Measurements from ENCODE around the gene GABRB1. TPM values are rescaled to one million over a fixed set of nuclear protein-coding genes. Genes with fewer than 3 reads are reported as not detected.

Gene GABRB1
- total and polyA plus RNA-seq, 8 donors, result 0.16 TPM; not detected in 7

DNA sequence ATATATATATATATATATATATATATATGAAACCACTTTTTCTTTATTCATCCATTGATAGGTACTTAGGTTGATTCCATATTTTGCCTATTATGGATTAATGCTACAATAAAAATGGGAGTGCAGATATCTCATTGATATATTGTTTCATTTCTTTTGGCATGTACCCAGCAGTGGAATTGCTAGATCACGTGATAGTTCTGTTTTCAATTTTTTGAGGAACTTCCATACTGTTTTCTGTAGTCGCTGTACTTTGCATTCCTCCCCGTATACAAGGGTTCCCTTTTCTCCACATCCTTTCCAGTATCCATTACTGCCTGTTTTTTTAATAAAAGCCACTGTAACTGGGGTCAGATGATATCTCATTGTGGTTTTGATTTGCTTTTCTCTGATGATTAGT lies 124.6 kb downstream of the GABRB1 start:
- 66 to 77% methylated on average over 3 of the region's 3 CpGs for WGBS, 2 donors
- DNase-seq, result no peak
- TF ChIP-seq, protein P1, sequence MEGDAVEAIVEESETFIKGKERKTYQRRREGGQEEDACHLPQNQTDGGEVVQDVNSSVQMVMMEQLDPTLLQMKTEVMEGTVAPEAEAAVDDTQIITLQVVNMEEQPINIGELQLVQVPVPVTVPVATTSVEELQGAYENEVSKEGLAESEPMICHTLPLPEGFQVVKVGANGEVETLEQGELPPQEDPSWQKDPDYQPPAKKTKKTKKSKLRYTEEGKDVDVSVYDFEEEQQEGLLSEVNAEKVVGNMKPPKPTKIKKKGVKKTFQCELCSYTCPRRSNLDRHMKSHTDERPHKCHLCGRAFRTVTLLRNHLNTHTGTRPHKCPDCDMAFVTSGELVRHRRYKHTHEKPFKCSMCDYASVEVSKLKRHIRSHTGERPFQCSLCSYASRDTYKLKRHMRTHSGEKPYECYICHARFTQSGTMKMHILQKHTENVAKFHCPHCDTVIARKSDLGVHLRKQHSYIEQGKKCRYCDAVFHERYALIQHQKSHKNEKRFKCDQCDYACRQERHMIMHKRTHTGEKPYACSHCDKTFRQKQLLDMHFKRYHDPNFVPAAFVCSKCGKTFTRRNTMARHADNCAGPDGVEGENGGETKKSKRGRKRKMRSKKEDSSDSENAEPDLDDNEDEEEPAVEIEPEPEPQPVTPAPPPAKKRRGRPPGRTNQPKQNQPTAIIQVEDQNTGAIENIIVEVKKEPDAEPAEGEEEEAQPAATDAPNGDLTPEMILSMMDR (IDR thresholded peaks at IDR 0.05), result no peak
- Histone ChIP-seq H3K4me1 (no peaks in the 10 kb centered on the region), H3K27ac (no peak overlapping the region), H3K36me3 (no peaks in the 10 kb centered on the region), H3K4me3 (no peak overlapping the region), H3K9me3 (no peaks in the 10 kb centered on the region), H3K27me3 (no peaks in the 10 kb centered on the region)
- ATAC-seq, result no peak
- no peak for FAIRE-seq
- intact Hi-C loops (cut with DNase I), result no loop called here

GRCh38 chr4:47160095-47160494 lies 128.7 kb downstream of the GABRB1 start:
- Histone ChIP-seq H3K27me3 (no peaks in the 10 kb centered on the region), H3K27ac (no peak overlapping the region), H3K36me3 (no peaks in the 10 kb centered on the region), H3K9me3 (no peaks in the 10 kb centered on the region), H3K4me1 (no peaks in the 10 kb centered on the region), H3K4me3 (no peak overlapping the region)
- FAIRE-seq (no peak), ATAC-seq (no peak), DNase-seq (no peak)
- TF ChIP-seq, protein P1 (IDR thresholded peaks at IDR 0.05), result no peak
- intact Hi-C loops (cut with DNase I), result no loop called here
- WGBS, 2 donors, result 51 to 61% methylated on average over 3 of the region's 3 CpGs

DNA sequence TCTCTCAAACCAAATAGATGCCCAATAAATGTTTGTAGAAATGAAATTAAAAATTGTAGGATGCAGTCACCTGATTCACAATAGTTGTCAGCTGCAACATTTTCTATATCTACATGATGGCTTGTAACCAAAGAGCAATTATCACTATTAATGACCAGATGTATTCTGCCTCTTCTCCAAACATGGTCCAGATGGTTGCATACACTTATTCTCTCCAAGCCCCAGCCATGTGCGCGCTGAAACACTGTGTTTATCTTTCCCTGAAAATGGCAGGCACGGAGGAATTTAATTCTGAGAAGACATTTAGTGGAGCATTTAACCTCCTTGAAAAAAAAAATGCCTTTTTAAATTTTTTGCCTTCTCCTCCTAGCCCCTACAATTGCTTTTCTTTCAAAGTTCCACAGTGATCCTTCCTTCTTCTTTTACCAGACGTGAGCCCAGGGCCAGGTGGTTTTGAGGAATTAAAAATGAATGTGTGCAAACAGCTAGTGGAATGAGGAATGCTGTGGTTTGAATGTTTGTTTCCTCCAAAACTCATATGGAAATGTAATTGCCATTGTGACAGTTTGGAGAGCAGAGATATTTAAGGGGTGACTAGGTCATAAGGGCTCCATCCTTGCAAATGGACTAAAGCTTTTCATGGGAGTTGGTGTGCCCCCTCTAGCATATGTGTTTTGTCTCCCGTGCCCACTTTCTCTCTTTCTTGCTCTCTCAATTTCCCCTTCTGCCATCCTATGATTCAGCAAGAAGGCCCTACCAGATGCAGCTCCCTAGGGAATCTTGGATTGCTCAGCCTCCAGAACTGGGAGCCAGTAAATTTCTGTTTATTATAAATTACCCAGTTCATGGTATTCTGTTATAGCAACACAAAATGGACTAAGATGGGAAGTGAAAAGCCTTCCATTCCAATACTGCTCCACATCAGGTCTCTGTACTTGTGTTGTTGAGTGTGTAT lies 136.0 kb downstream of the GABRB1 start:
- no peaks in the 10 kb centered on the region for H3K9me3 ChIP-seq
- no peak for ATAC-seq
- intact Hi-C loops (cut with DNase I), result no loop called here
- no peak for DNase-seq
- no peak for FAIRE-seq
- H3K4me3 ChIP-seq, result no peak overlapping the region
- H3K36me3 ChIP-seq, result no peaks in the 10 kb centered on the region
- TF ChIP-seq, protein P1 (IDR thresholded peaks at IDR 0.05), result no peak
- no peaks in the 10 kb centered on the region for H3K4me1 ChIP-seq
- no peak overlapping the region for H3K27ac ChIP-seq
- no peaks in the 10 kb centered on the region for H3K27me3 ChIP-seq
- WGBS, 2 donors, result 56 to 72% methylated on average over 5 of the region's 5 CpGs

GRCh38 chr4:47184083-47184482 lies 152.7 kb downstream of the GABRB1 start:
- H3K36me3 ChIP-seq, result no peaks in the 10 kb centered on the region
- FAIRE-seq, result no peak
- H3K27me3 ChIP-seq, result peaks cover 0 to 2% (median 0%) of the 10 kb centered on the region in 4 donors
- ATAC-seq, result no peak
- TF ChIP-seq, protein P1 (IDR thresholded peaks at IDR 0.05), result no peak
- intact Hi-C loops (cut with DNase I), result no loop called here
- no peak overlapping the region for H3K27ac ChIP-seq
- no peak overlapping the region for H3K4me3 ChIP-seq
- no peak for DNase-seq
- no peaks in the 10 kb centered on the region for H3K4me1 ChIP-seq
- H3K9me3 ChIP-seq, result no peaks in the 10 kb centered on the region
- whole genome bisulfite sequencing, 2 donors, result 36 to 45% methylated on average over 5 of the region's 5 CpGs

- intact Hi-C loops (cut with DNase I), result no loop called here
- ATAC-seq (no peak), FAIRE-seq (no peak), DNase-seq (no peak)
- no peaks in the 10 kb centered on the region for H3K36me3 ChIP-seq
- peaks cover 0 to under 1% (median 0%) of the 10 kb centered on the region in 4 donors for H3K27me3 ChIP-seq
- H3K4me3 ChIP-seq, result no peak overlapping the region
- H3K9me3 ChIP-seq, result no peaks in the 10 kb centered on the region
- no peak overlapping the region for H3K27ac ChIP-seq
- H3K4me1 ChIP-seq, result no peaks in the 10 kb centered on the region
- TF ChIP-seq, protein P1 (IDR thresholded peaks at IDR 0.05), result no peak
- WGBS, 2 donors, result 75 to 80% methylated on average over 3 of the region's 3 CpGs
Measured at GRCh38 chr4:47185761-47186160, 154.4 kb downstream of the GABRB1 start.
